Left lobe of liver (tissue), 2 donors: ENCODE data around the gene LRRC37B. TPM values are rescaled to one million over a fixed set of nuclear protein-coding genes. Genes with fewer than 3 reads are reported as not detected.
"Not testable (repeated sequence)": the region's sequence is repeated elsewhere in the genome, so short reads cannot be mapped to it uniquely, and the experiment has no call there.

Experiments
- ATAC-seq: fragments of 200-7000 bp; cut with Tn5 transposase; one replicate; pipeline ENCODE4 v1.9.1; 2020; ENCODE audit warnings: mild to moderate bottlenecking, moderate library complexity
- DNase-seq: peaks from one replicate; pipeline ENCODE4 v3.0.0-alpha.2; 2020; ENCODE audit warnings: low spot score
- total RNA-seq: library from RNA; stranded (reverse); gene quantifications from one replicate; pipeline ENCODE4 v1.2.1, GENCODE V29; 2021
- donor health status: DM: no; HTN: no; CAD: no; lungs with moderate emphysema.
- donor health status: DM: no; HTN: yes; CAD: no.

The LRRC37B gene
- total RNA-seq, 1 donor from 2014 or later: 4.1 TPM

DNA sequence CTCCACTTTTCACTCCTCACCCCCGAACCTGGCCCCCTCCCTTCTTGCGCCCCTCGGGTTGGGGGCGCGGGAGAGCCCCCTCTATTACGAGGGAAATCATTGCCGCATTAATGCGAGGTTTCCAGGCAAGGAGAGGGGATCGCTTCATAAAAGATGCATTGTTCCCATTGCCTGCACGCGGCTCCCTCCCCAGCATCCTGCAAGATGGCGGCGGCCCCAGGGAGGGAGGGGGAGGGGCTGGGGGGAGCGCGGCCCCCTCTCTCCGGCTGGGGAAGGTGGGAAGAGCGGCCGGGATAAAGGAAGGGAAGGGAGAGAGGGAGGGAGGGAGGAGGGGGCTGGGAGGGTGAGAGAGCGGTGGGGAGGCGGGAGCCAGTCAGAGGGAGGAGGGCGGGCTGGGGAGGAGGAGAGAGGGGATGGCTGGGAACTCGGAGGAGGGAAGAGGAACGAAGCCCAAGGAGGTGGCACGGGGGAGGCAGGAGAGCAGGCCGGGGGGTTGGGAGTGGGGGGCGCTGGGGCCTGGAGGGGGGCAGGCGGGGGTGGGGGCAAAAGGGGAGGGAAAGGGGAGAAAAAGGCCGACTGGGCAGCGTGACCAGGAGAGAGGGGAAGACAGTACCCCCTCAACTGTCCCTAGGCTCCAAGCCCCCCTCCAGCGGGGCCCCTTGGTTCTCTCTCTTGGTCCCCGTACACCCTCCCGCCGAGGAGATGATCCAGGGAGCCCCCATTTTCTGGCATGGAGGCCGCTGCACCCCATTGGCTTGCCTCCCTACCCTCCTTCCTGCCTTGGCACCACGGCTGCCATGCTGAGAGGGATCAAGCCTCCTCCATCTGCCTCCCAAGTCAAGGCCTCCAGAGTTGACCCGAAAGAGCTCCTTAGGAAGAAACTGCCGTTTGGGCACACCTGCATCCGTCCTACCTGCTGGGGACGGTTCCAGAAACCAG lies 77.1 kb downstream of the LRRC37B start:
- ATAC-seq: peak; percentile 36
- not testable (repeated sequence) for DNase-seq

- ATAC-seq, DNase-seq: not testable (repeated sequence)
Observed at GRCh38 chr17:32084942-32085829, 78.0 kb downstream of the LRRC37B start.

DNA sequence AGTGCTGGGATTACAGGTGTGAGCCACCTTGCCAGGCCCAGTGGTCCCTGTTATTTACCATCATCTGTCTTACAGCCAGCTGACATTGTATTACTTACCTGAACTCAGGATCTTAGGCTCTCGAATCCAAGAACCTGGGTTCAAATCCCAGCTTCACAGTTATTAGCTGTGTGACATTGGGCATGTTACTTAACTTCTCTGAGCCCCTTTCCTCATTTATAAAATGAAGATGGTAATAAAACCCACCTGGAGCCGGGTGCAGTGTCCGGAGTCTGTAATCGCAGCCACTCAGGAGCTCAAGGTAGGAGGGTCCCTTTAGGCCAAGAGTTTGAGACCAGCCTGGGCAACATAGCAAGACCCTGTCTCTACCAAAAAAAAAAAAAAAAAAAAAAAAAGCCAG lies 79.7 kb downstream of the LRRC37B start:
- ATAC-seq, DNase-seq: not testable (repeated sequence)

GRCh38 chr17:32092062-32092461 lies 84.9 kb downstream of the LRRC37B start:
- not testable (repeated sequence) for ATAC-seq, DNase-seq

DNA sequence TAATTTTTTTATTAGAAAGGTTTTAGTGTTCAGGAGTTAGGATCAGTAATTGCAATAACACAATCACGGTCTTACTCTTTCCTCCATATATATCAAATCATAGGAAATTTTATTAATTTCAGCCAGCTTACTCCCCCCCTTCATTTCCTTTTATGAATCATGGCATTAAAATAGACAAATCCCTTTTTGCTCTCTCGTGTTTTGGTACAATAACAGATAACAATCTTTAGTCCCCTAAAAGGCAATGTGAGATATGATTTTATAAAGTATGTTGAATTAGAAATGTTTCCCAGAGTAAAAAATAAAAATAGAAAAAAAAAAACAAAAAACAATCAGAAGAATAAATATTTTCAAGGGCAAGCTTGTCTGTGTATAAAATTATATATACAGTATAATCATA lies 92.5 kb downstream of the LRRC37B start:
- no peak for ATAC-seq

GRCh38 chr17:32100323-32100722 lies 93.1 kb downstream of the LRRC37B start:
- ATAC-seq, DNase-seq: not testable (repeated sequence)

More for the DNA sequence above, 92.5 kb downstream of the LRRC37B start:
- no peak for DNase-seq

- peak; percentile 96 for ATAC-seq
- DNase-seq: peak; percentile 82
Observed at GRCh38 chr17:32100971-32101631, 93.9 kb downstream of the LRRC37B start.

DNA sequence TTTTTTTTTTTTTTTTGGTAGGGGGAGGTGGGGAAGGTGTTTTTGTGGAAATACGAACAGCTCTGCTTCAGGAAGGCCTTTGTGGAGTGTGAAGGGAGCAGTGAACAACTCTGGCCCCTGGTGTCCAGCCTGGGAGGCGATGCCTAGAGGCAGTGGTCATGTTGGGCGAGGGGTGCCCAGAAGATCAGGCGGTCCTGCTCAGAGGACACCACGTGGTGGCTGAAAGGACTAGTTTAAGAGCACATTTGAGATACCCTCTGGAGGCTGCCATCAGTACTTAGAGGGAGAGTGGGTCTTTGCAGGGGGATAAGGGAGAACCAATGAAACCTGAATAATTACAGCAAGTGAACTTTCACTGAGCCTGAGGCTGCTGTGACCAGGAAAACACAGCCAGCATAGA lies 95.0 kb downstream of the LRRC37B start:
- DNase-seq (no peak), ATAC-seq (no peak)

DNA sequence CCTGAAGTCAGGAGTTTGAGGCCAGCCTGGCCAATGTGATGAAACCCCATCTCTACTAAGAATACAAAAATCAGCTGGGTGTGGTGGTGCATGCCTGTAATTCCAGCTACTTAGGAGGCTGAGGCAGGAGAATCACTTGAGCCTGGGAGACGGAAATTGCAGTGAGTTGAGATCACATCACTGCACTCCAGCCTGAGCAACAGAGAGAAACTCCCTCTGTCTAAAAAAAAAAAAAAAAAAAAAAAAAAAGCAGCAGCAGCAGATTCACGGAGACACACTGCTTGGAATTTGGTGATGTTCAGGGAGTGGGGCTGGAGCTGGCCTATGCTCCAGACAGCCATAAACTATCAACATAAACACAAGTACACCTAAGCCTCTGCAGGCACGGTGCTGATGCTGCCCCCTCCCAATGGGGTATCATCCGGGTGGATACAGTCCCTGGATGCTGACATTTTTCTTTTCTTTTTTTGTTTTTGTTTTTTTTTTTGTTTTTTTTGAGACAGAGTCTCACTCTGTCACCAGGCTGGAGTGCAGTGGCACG lies 95.5 kb downstream of the LRRC37B start:
- ATAC-seq: no peak
- DNase-seq: no peak

Other genes with a start within 250 kb of the LRRC37B start
- 20.4 TPM for gene COPRS, start 148.1 kb upstream of the LRRC37B start, total RNA-seq
- 20.6 TPM for gene UTP6, start 105.7 kb upstream of the LRRC37B start, total RNA-seq
- 8.3 TPM for gene SUZ12, start 70.4 kb upstream of the LRRC37B start, total RNA-seq
- gene RHOT1, start 135.1 kb downstream of the LRRC37B start, total RNA-seq: 12.5 TPM